Measurements from ENCODE around the gene SEC61G. TPM values are rescaled to one million over a fixed set of nuclear protein-coding genes. Genes with fewer than 3 reads are reported as not detected.

The SEC61G gene
- total and polyA plus RNA-seq, 7 donors: 44.1 to 423 (median 67.8) TPM

GRCh38 chr7:54757711-54758110 is 1.3 kb downstream of the SEC61G start:
- no peak for ATAC-seq
- intact Hi-C loops (cut with DNase I): loop anchor here (5.0 to 10.0 kb wide), 2 partner anchors 1127 to 1205 kb away; partner anchors contain the start of genes NIPSNAP2 (in 1 of the 2) and ZNF713 (in 1 of the 2)
- Histone ChIP-seq H3K4me3 (peak overlapping the region; percentile 99), H3K36me3 (ENCODE audit: insufficient read depth in 1 of 2, low read depth in 1 of 2) (peaks cover 3 to 35% of the 10 kb centered on the region in 2 donors), H3K27me3 (ENCODE audit: insufficient read depth in 3 of 3, low read length in 2 of 3) (no peaks in the 10 kb centered on the region), H3K9me3 (no peaks in the 10 kb centered on the region), H3K27ac (no peak overlapping the region), H3K4me1 (peaks cover 22% of the 10 kb centered on the region)
- TF ChIP-seq, protein P1, sequence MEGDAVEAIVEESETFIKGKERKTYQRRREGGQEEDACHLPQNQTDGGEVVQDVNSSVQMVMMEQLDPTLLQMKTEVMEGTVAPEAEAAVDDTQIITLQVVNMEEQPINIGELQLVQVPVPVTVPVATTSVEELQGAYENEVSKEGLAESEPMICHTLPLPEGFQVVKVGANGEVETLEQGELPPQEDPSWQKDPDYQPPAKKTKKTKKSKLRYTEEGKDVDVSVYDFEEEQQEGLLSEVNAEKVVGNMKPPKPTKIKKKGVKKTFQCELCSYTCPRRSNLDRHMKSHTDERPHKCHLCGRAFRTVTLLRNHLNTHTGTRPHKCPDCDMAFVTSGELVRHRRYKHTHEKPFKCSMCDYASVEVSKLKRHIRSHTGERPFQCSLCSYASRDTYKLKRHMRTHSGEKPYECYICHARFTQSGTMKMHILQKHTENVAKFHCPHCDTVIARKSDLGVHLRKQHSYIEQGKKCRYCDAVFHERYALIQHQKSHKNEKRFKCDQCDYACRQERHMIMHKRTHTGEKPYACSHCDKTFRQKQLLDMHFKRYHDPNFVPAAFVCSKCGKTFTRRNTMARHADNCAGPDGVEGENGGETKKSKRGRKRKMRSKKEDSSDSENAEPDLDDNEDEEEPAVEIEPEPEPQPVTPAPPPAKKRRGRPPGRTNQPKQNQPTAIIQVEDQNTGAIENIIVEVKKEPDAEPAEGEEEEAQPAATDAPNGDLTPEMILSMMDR (IDR thresholded peaks at IDR 0.05): no peak
- no peak for DNase-seq
- WGBS, 3 donors: 61 to 67% (median 63%) methylated on average over 6 of the region's 6 CpGs

DNA sequence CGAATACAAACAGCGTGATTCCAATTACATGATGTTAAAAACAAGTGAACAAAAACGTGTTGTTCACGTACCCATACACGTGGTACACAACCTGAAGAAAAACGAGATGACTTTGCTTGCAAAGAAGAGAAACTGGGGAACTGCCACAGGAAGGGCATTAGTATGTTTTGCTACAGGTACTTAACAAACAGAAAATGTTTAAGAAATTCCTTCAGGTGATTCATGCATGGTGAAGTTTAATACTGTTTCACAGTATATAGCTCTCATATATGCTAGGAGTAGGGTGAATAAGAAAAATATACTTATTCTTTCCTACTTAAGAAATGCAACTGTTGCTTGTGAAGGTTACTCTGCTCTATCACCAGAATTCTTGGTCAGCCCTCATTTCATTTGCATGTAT is 9.8 kb downstream of the SEC61G start:
- Histone ChIP-seq H3K36me3 (ENCODE audit: insufficient read depth in 1 of 2, low read depth in 1 of 2) (peaks cover 13 to 71% of the 10 kb centered on the region in 2 donors), H3K4me3 (no peak overlapping the region), H3K4me1 (no peaks in the 10 kb centered on the region), H3K27ac (no peak overlapping the region), H3K27me3 (ENCODE audit: insufficient read depth in 3 of 3, low read length in 2 of 3) (no peaks in the 10 kb centered on the region), H3K9me3 (no peaks in the 10 kb centered on the region)
- 71 to 94% (median 88%) methylated on average over 6 of the region's 6 CpGs for WGBS, 3 donors
- ATAC-seq (no peak), DNase-seq (no peak)
- TF ChIP-seq, protein P1 (IDR thresholded peaks at IDR 0.05): no peak
- intact Hi-C loops (cut with DNase I): no loop called here

DNA sequence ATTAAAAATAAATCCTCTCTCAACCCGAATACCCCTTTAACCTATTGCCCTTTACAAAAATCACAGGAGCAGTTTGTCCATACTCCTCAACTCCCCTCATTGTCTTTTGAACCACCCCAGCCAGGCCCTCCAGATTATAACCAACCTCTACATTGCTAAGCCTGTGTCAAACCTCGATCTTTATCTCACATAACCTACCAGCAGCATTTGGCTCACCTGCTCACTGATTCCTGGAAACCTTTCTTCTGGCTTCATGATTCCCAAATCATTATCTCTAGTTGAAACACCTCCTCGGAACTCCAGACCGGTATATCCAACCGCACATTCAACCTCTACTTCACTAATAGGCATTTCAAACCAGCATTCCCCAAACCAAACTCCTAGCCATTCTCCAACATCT is 11.8 kb downstream of the SEC61G start:
- H3K4me3 ChIP-seq: no peak overlapping the region
- H3K27ac ChIP-seq: no peak overlapping the region
- no peaks in the 10 kb centered on the region for H3K27me3 ChIP-seq (ENCODE audit: insufficient read depth in 3 of 3, low read length in 2 of 3)
- H3K36me3 ChIP-seq (ENCODE audit: insufficient read depth in 1 of 2, low read depth in 1 of 2): peaks cover 11 to 51% of the 10 kb centered on the region in 2 donors
- WGBS, 3 donors: 93 to 98% (median 95%) methylated on average over 5 of the region's 5 CpGs
- no peaks in the 10 kb centered on the region for H3K9me3 ChIP-seq
- DNase-seq (no peak), ATAC-seq (no peak)
- TF ChIP-seq, protein P1 (IDR thresholded peaks at IDR 0.05): no peak
- intact Hi-C loops (cut with DNase I): no loop called here
- no peaks in the 10 kb centered on the region for H3K4me1 ChIP-seq

DNA sequence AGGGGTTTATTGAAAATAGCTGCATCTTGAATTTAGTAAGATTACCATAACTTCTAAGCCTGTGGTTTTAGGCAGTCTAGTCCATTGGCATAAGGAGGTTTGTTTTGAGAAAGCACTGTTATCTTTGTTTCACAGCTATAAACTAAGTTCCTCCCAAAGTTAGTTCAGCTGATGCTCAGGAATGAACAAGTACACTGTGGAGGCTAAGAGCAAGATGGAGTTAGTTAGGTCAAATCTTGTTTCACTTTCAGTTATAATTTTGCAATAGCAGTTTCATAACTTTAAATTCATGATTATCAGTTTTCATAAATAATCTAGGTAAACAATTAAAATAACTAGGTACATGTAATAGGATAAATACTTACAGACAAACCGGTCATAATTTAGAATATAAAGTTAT is 15.4 kb downstream of the SEC61G start:
- Histone ChIP-seq H3K36me3 (ENCODE audit: insufficient read depth in 1 of 2, low read depth in 1 of 2) (peaks cover 8 to 17% of the 10 kb centered on the region in 2 donors), H3K9me3 (no peaks in the 10 kb centered on the region), H3K27ac (no peak overlapping the region), H3K27me3 (ENCODE audit: insufficient read depth in 3 of 3, low read length in 2 of 3) (no peaks in the 10 kb centered on the region), H3K4me1 (no peaks in the 10 kb centered on the region), H3K4me3 (no peak overlapping the region)
- TF ChIP-seq, protein P1 (IDR thresholded peaks at IDR 0.05): no peak
- ATAC-seq (no peak), DNase-seq (no peak)
- intact Hi-C loops (cut with DNase I): no loop called here
- WGBS, 3 donors: 96 to 98% (median 96%) methylated on average over 1 of the region's 1 CpG

DNA sequence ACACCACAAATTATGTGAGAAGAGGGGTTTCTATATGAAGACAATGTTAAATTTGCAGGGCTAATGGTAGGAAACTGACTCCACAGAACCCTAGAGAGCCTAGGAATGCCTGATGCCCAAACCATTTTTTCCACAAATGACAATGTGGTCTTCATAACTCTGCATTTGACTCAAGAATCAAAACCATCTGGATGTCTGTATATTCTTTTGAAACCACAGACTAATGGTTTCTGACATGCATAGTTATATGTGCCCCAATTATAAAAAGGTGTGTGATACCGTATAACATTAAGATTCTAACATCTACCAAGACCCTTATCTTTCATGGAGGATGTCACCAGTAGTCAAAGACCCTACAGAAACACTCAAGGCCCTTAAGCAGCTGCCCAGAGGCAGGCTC is 20.3 kb downstream of the SEC61G start:
- Histone ChIP-seq H3K27ac (no peak overlapping the region), H3K27me3 (ENCODE audit: insufficient read depth in 3 of 3, low read length in 2 of 3) (no peaks in the 10 kb centered on the region), H3K4me1 (no peaks in the 10 kb centered on the region), H3K4me3 (no peak overlapping the region), H3K36me3 (ENCODE audit: insufficient read depth in 1 of 2, low read depth in 1 of 2) (no peaks in the 10 kb centered on the region), H3K9me3 (no peaks in the 10 kb centered on the region)
- DNase-seq: no peak
- 93 to 97% (median 97%) methylated on average over 1 of the region's 1 CpG for WGBS, 3 donors
- ATAC-seq: no peak
- intact Hi-C loops (cut with DNase I): no loop called here
- TF ChIP-seq, protein P1 (IDR thresholded peaks at IDR 0.05): no peak

Measured in psoas muscle (tissue), 8 donors.